H1 (cell line): ENCODE data around the gene PPARGC1A. TPM values are rescaled to one million over a fixed set of nuclear protein-coding genes. Genes with fewer than 3 reads are reported as not detected.

Experiments used
- BCL11A ChIP-seq, 2 experiments: IDR thresholded peaks; one replicate each; pipeline ENCODE4 v1.6.1; 2011; ENCODE audit warnings: low read depth in 2 of 2, low read length in 2 of 2, mild to moderate bottlenecking in 2 of 2
- SIN3A ChIP-seq, 2 experiments: IDR thresholded peaks in 1 of 2; conservative IDR thresholded peaks in 1 of 2; 2 replicates each; pipeline ENCODE4 v1.6.1; 2011 to 2012; ENCODE audit warnings: low read length in 2 of 2, improper control_type of control experiment in 1 of 2, low read depth in 1 of 2, mild to moderate bottlenecking in 1 of 2
- USF2 ChIP-seq: IDR thresholded peaks from 2 replicates; pipeline ENCODE4 v1.6.1; 2011; ENCODE audit warnings: low read length, improper control_type of control experiment
- polyA plus RNA-seq, 7 experiments: library from polyadenylated mRNA; depleted of rRNA in 3 of 7; stranded (reverse) in 5 of 7; unstranded in 2 of 7; fragments of >200 nt in 5 of 7; fragments of 200-250 nt in 2 of 7; gene quantifications; 1 replicate in 5 of 7; 2 replicates in 1 of 7; 4 replicates in 1 of 7; pipeline versions ENCODE4 v1.2.1 to v1.2.3, GENCODE V29; 2011 to 2013; ENCODE audit warnings: missing spikeins in 2 of 7, mixed read lengths in 2 of 7
- total RNA-seq: library from RNA; stranded (reverse); fragmentation: NEBNext Ultra II Directional; extraction: Animal tissue kit (Norgen Biotek cat#: 25700); gene quantifications from 2 replicates; pipeline ENCODE4 v1.2.1, GENCODE V29; 2021

The PPARGC1A gene
- total and polyA plus RNA-seq, 2 of the 8 experiments (the other 6 are each of a cell fraction or from before 2014, with no cell fraction given), result 0.54 to 1.4 TPM

- TF ChIP-seq USF2, result no peak
- no peak for TF ChIP-seq SIN3A (conservative IDR thresholded peaks at IDR 0.05 in 1 of 2, IDR thresholded peaks at IDR 0.05 in 1 of 2; ENCODE audit: low read depth in 1 of 2, low read length in 2 of 2)
- no peak for TF ChIP-seq BCL11A (IDR thresholded peaks at IDR 0.05; ENCODE audit: low read depth in 2 of 2, low read length in 2 of 2)
Observed at GRCh38 chr4:23789762-23790161, 100.1 kb downstream of the PPARGC1A start (continued).
